ENCODE measurements around the gene SLC6A15. TPM values are rescaled to one million over a fixed set of nuclear protein-coding genes. Genes with fewer than 3 reads are reported as not detected.

SLC6A15 gene
- 10 to 100 TPM; 11.0 to 50.8 TPM for total RNA-seq
- 10 to 100 TPM; 17.9 to 23.4 TPM for polyA plus RNA-seq (ENCODE audit: insufficient read length in 2 of 2)
- long read RNA-seq, donor 1, full-length matches to known transcripts: 5 of 43 reads
- long read RNA-seq, donor 1, partial matches to known transcripts: 38 of 43 reads
- long read RNA-seq, donor 1, other reads (novel, unspliced or antisense): 0 of 43 reads
- long read RNA-seq, donor 2, full-length matches to known transcripts: 1 of 1 reads
- long read RNA-seq, donor 2, partial matches to known transcripts: 0 of 1 reads
- long read RNA-seq, donor 2, other reads (novel, unspliced or antisense): 0 of 1 reads
- long read RNA-seq, donor 3, full-length matches to known transcripts: 2 of 2 reads
- long read RNA-seq, donor 3, partial matches to known transcripts: 0 of 2 reads
- long read RNA-seq, donor 3, other reads (novel, unspliced or antisense): 0 of 2 reads
- long read RNA-seq, donor 4: 0 reads

DNA sequence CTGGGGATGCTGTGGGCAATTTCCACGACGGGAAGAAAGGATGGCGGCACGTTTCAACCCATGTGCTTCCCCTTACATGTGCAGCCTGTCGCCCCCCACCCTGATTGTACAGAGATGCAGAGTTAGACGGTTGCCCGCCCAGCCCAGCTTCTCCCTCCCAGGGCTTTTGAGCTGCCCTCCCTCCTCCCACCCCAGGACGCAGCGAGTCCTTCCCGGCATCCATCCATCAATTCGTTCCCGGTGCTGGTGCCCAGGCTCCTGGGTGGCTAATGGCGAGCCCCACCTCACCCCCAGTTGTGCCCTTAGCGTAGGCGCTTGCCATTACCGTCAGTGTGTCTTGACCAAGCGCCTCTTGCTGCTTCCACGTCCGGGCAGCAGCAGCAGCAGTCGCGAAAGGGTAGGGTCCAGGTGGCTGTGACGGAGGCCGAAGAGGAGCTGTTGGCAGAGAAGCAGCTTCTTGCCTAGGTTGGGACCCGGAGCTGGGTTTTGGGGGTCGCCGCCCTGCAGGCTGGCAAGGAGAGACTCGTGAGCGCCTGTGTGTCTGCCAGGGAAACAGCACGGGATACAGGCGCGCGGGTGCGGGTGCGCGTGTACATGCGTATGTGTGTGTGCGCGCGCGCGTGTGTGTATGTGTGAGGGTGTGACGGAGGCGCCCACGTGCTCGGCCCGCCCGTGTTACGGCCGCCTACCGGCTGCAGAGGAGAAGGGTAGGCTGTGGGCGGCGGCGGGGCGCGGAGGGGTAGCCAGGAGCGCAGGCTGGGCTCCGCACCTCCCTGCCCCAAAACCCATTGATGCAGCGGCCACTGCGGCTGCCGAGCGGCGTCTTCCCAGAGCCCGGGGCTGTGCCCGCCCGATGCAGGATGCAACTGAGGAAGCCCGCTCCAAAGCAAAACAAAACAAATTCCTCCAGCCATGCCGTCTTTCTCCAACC lies at the start of gene SLC6A15:
Gene SLC6A15 (minus strand): TSS at position 602 of the 931 bp plus-strand sequence. CDS start 20,679 bp downstream, outside the sequence.
- under 1% methylated on average over 62 of the region's 67 CpGs for WGBS (ENCODE audit: insufficient coverage)
- peaks cover 23% of the 10 kb centered on the region for H3K27me3 ChIP-seq (ENCODE audit: control insufficient read depth, insufficient read depth, low read length)
- H3K27ac ChIP-seq (ENCODE audit: low read depth, low read length): peak within 1 kb of the TSS; percentile 33
- no peaks in the 10 kb centered on the region for H3K9me3 ChIP-seq (ENCODE audit: control insufficient read depth, insufficient read depth, low read length)
- H3K4me1 ChIP-seq (ENCODE audit: control insufficient read depth, insufficient read depth, low read length): peaks cover 28% of the 10 kb centered on the region
- peak within 1 kb of the TSS; percentile 63 for H3K4me3 ChIP-seq (ENCODE audit: low read depth, low read length)
- DNase-seq (ENCODE audit: low read depth in 4 of 6, low spot score in 6 of 6): peak; percentile 52 to 98 (median 80)
- H3K36me3 ChIP-seq (ENCODE audit: control insufficient read depth, insufficient read depth, low read length): no peaks in the 10 kb centered on the region

DNA sequence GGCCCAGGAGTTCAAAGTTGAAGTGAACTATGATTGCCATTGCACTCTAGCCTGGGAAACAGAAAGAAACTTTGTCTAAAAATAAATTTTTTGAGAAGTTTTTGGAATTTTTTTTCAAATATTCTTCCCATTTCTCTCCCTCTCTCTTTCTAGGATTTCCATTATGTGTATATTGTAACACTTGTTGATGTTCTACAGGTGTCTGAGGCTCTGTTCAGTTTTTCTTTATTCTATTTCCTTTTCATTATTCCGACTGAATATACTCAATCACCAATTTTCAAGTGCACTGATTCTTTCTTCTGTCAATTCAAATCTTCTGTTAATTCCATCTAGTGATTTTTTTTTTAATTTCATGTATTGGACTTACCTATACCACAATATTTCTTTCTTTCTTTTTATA lies 48.3 kb upstream of the SLC6A15 start:
- H3K27ac ChIP-seq (ENCODE audit: low read depth, low read length): no peak overlapping the region
- WGBS (ENCODE audit: insufficient coverage): no CpG with 5 or more reads among the region's 1 CpG
- DNase-seq (ENCODE audit: low read depth in 4 of 6, low spot score in 6 of 6): no peak
- H3K27me3 ChIP-seq (ENCODE audit: control insufficient read depth, insufficient read depth, low read length): no peaks in the 10 kb centered on the region
- no peaks in the 10 kb centered on the region for H3K4me1 ChIP-seq (ENCODE audit: control insufficient read depth, insufficient read depth, low read length)
- H3K36me3 ChIP-seq (ENCODE audit: control insufficient read depth, insufficient read depth, low read length): no peaks in the 10 kb centered on the region
- no peaks in the 10 kb centered on the region for H3K9me3 ChIP-seq (ENCODE audit: control insufficient read depth, insufficient read depth, low read length)
- H3K4me3 ChIP-seq (ENCODE audit: low read depth, low read length): no peak overlapping the region

DNA sequence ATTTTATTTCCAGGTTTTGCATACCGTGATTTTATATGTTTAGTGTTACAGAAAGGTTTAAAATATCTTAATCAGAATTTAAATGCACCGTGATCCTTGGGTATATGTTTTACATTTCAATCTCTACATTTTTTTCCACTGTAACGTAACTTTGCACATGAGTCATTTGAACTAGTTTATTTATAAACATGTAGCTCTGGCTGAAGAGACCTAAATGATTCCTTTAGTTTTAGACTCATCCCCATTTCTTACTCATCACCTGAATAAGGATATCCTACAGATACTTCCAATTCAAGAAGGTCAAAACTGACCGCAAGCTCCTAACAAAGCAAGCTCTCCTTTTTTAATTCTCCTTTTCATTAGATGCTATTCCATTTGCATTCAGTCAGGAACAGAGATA lies 42.7 kb upstream of the SLC6A15 start:
- Histone ChIP-seq H3K27ac (ENCODE audit: low read depth, low read length) (no peak overlapping the region), H3K4me3 (ENCODE audit: low read depth, low read length) (no peak overlapping the region), H3K4me1 (ENCODE audit: control insufficient read depth, insufficient read depth, low read length) (no peaks in the 10 kb centered on the region), H3K36me3 (ENCODE audit: control insufficient read depth, insufficient read depth, low read length) (no peaks in the 10 kb centered on the region), H3K9me3 (ENCODE audit: control insufficient read depth, insufficient read depth, low read length) (no peaks in the 10 kb centered on the region), H3K27me3 (ENCODE audit: control insufficient read depth, insufficient read depth, low read length) (no peaks in the 10 kb centered on the region)
- WGBS (ENCODE audit: insufficient coverage): 100% methylated on average over 1 of the region's 4 CpGs
- no peak for DNase-seq (ENCODE audit: low read depth in 4 of 6, low spot score in 6 of 6)

GRCh38 chr12:84954415-84954814 lies 41.8 kb upstream of the SLC6A15 start:
- no peak overlapping the region for H3K4me3 ChIP-seq (ENCODE audit: low read depth, low read length)
- H3K36me3 ChIP-seq (ENCODE audit: control insufficient read depth, insufficient read depth, low read length): no peaks in the 10 kb centered on the region
- H3K9me3 ChIP-seq (ENCODE audit: control insufficient read depth, insufficient read depth, low read length): no peaks in the 10 kb centered on the region
- no peaks in the 10 kb centered on the region for H3K4me1 ChIP-seq (ENCODE audit: control insufficient read depth, insufficient read depth, low read length)
- no CpG with 5 or more reads among the region's 1 CpG for WGBS (ENCODE audit: insufficient coverage)
- no peak for DNase-seq (ENCODE audit: low read depth in 4 of 6, low spot score in 6 of 6)
- no peak overlapping the region for H3K27ac ChIP-seq (ENCODE audit: low read depth, low read length)
- no peaks in the 10 kb centered on the region for H3K27me3 ChIP-seq (ENCODE audit: control insufficient read depth, insufficient read depth, low read length)

- Histone ChIP-seq H3K27ac (ENCODE audit: low read depth, low read length) (no peak overlapping the region), H3K27me3 (ENCODE audit: control insufficient read depth, insufficient read depth, low read length) (no peaks in the 10 kb centered on the region)
- WGBS (ENCODE audit: insufficient coverage): no CpG with 5 or more reads among the region's 3 CpGs
Observed at GRCh38 chr12:84950971-84951546, 38.5 kb upstream of the SLC6A15 start.

DNA sequence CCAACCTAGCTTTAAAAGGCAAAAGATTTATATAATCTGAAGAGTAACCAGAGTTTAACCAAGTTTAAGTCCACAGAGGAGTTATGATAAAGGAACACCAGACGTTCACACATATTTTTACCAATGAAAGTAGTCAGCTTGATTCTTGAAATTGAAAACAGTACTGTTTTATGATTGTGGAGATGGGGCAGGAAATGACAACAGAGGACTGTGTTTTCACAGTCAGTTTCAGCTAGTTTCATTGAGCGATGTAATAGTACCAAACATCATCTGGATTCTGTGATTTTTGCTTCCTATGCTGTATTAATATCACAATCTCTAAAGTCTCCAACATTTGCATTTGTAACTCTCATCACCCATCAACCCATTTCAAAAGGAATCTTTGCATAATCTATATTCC lies 34.2 kb upstream of the SLC6A15 start:
- H3K27ac ChIP-seq (ENCODE audit: low read depth, low read length): no peak overlapping the region
- no peaks in the 10 kb centered on the region for H3K9me3 ChIP-seq (ENCODE audit: control insufficient read depth, insufficient read depth, low read length)
- WGBS (ENCODE audit: insufficient coverage): no CpG with 5 or more reads among the region's 2 CpGs
- no peak overlapping the region for H3K4me3 ChIP-seq (ENCODE audit: low read depth, low read length)
- H3K27me3 ChIP-seq (ENCODE audit: control insufficient read depth, insufficient read depth, low read length): no peaks in the 10 kb centered on the region
- no peaks in the 10 kb centered on the region for H3K4me1 ChIP-seq (ENCODE audit: control insufficient read depth, insufficient read depth, low read length)
- no peaks in the 10 kb centered on the region for H3K36me3 ChIP-seq (ENCODE audit: control insufficient read depth, insufficient read depth, low read length)
- DNase-seq (ENCODE audit: low read depth in 4 of 6, low spot score in 6 of 6): no peak

More at GRCh38 chr12:84950971-84951546, 38.5 kb upstream of the SLC6A15 start:
- DNase-seq (ENCODE audit: low read depth in 4 of 6, low spot score in 6 of 6): no peak
- H3K36me3 ChIP-seq (ENCODE audit: control insufficient read depth, insufficient read depth, low read length): no peaks in the 10 kb centered on the region
- no peak overlapping the region for H3K4me3 ChIP-seq (ENCODE audit: low read depth, low read length)
- H3K4me1 ChIP-seq (ENCODE audit: control insufficient read depth, insufficient read depth, low read length): no peaks in the 10 kb centered on the region
- H3K9me3 ChIP-seq (ENCODE audit: control insufficient read depth, insufficient read depth, low read length): no peaks in the 10 kb centered on the region

DNA sequence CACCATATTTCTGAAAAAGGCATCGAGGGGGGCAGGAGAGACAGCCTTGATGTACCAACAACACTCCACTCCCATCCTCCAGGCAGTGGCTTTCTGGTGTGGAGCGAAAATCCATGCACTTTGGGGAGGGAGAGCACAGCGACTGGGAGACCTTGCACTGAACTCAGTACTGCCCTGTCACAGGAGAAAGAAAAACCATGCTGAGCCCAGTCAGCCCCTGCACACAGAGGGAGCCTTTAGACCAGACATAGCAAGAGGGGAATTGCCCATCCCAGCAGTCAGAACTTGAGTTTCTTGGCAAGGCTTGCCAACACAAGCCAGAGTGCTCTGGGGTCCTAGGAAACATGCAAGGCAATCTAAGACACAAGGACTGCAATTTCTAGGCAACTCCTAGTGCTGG lies 24.8 kb upstream of the SLC6A15 start:
- no peak overlapping the region for H3K27ac ChIP-seq (ENCODE audit: low read depth, low read length)
- 89% methylated on average over 3 of the region's 3 CpGs for WGBS (ENCODE audit: insufficient coverage)
- DNase-seq (ENCODE audit: low read depth in 4 of 6, low spot score in 6 of 6): no peak
- H3K4me3 ChIP-seq (ENCODE audit: low read depth, low read length): no peak overlapping the region
- no peaks in the 10 kb centered on the region for H3K9me3 ChIP-seq (ENCODE audit: control insufficient read depth, insufficient read depth, low read length)
- no peaks in the 10 kb centered on the region for H3K4me1 ChIP-seq (ENCODE audit: control insufficient read depth, insufficient read depth, low read length)
- H3K36me3 ChIP-seq (ENCODE audit: control insufficient read depth, insufficient read depth, low read length): no peaks in the 10 kb centered on the region
- H3K27me3 ChIP-seq (ENCODE audit: control insufficient read depth, insufficient read depth, low read length): no peaks in the 10 kb centered on the region

DNA sequence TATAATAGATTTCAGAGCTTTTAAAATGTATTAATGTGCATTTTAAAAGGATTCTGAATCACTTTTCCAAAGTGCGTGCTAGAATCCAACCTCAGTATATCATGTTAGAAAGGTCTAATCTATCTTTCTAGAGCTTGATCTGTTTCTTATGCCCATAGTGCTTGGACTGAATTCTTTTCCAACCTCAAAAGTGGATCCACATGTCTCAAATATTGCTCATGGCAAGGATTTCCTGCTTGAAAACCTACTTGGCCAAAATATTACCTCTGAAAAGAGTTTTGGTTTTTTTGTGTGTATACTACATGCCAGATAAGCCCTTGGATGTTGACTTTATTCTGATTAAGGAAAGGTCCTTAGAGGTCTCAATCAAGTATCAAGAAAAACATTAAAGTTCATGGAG lies 16.9 kb upstream of the SLC6A15 start:
- Histone ChIP-seq H3K36me3 (ENCODE audit: control insufficient read depth, insufficient read depth, low read length) (no peaks in the 10 kb centered on the region), H3K27me3 (ENCODE audit: control insufficient read depth, insufficient read depth, low read length) (no peaks in the 10 kb centered on the region), H3K27ac (ENCODE audit: low read depth, low read length) (no peak overlapping the region), H3K9me3 (ENCODE audit: control insufficient read depth, insufficient read depth, low read length) (no peaks in the 10 kb centered on the region), H3K4me3 (ENCODE audit: low read depth, low read length) (no peak overlapping the region), H3K4me1 (ENCODE audit: control insufficient read depth, insufficient read depth, low read length) (no peaks in the 10 kb centered on the region)
- DNase-seq (ENCODE audit: low read depth in 4 of 6, low spot score in 6 of 6): no peak
- WGBS (ENCODE audit: insufficient coverage): no CpG with 5 or more reads among the region's 1 CpG

DNA sequence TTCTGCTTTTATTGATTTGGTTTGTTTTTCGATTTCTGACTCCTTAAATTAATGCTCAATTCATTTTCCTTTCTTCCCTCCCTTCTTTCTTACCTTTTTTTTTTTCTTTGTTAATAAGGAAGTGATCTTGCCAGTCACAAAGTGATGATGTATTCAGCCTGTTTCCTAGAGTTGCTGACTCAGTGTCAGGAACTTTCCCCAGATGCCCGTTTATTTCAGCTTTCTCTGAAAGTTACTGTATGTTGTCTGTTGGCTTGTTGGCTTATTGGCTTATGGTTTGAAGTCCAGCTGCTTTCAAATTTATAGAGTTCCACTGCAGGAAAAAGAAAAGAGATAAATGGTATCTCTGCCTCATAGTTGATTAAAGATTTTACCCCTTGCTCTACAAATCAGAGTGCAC lies 12.4 kb upstream of the SLC6A15 start:
- no peaks in the 10 kb centered on the region for H3K36me3 ChIP-seq (ENCODE audit: control insufficient read depth, insufficient read depth, low read length)
- WGBS (ENCODE audit: insufficient coverage): 67% methylated on average over 1 of the region's 2 CpGs
- H3K27me3 ChIP-seq (ENCODE audit: control insufficient read depth, insufficient read depth, low read length): no peaks in the 10 kb centered on the region
- DNase-seq (ENCODE audit: low read depth in 4 of 6, low spot score in 6 of 6): no peak
- no peaks in the 10 kb centered on the region for H3K4me1 ChIP-seq (ENCODE audit: control insufficient read depth, insufficient read depth, low read length)
- H3K9me3 ChIP-seq (ENCODE audit: control insufficient read depth, insufficient read depth, low read length): no peaks in the 10 kb centered on the region
- no peak overlapping the region for H3K4me3 ChIP-seq (ENCODE audit: low read depth, low read length)
- no peak overlapping the region for H3K27ac ChIP-seq (ENCODE audit: low read depth, low read length)
